Common myeloid progenitor, CD34-positive (primary cell): ENCODE data around the gene TIMM8B.
"Not testable (repeated sequence)": the region's sequence is repeated elsewhere in the genome, so short reads cannot be mapped to it uniquely, and the experiment has no call there.

Experiments used
- CTCF ChIA-PET: fragments of 350-600 bp; sonication (Branson Sonifier 250); formaldehyde crosslinking; loops from one replicate; lab custom pipeline; 2021; ENCODE audit warnings: antibody characterized with exemption; lab: Charles Lee
- POLR2A ChIA-PET: fragments of 350-600 bp; sonication (Branson Sonifier 250); formaldehyde crosslinking; loops from one replicate; lab custom pipeline; 2021; ENCODE audit warnings: antibody characterized with exemption; lab: Charles Lee
- DNase-seq, 3 donors: peaks; one replicate each; pipeline versions ENCODE4 v3.0.0 to v3.0.0-alpha.2; 2013
- H3K27ac ChIP-seq, 2 experiments: 1 replicate in 1 of 2; 2 replicates in 1 of 2; pipeline ENCODE4 v1.7.0; 2013; ENCODE audit warnings: inconsistent platforms in 2 of 2, low read length in 2 of 2, mild to moderate bottlenecking in 2 of 2, low read depth in 1 of 2, moderate library complexity in 1 of 2; ENCODE audit not compliant: severe bottlenecking in 2 of 2, insufficient read depth in 1 of 2, poor library complexity in 1 of 2
- H3K27me3 ChIP-seq, 5 experiments: replicated peaks in 2 of 5; 1 replicate in 3 of 5; 2 replicates in 2 of 5; pipeline versions ENCODE4 v1.6.1 to v1.7.0; 2013; ENCODE audit warnings: low read length in 4 of 5, mild to moderate bottlenecking in 2 of 5, moderate library complexity in 2 of 5, inconsistent platforms in 1 of 5; ENCODE audit not compliant: insufficient read depth in 5 of 5, control insufficient read depth in 4 of 5
- H3K36me3 ChIP-seq, 4 experiments: 1 replicate in 2 of 4; 2 replicates in 2 of 4; pipeline versions ENCODE4 v1.6.1 to v1.7.0; 2013; ENCODE audit warnings: low read length in 3 of 4, control low read depth in 1 of 4, mild to moderate bottlenecking in 1 of 4; ENCODE audit not compliant: control insufficient read depth in 4 of 4, insufficient read depth in 4 of 4
- H3K4me1 ChIP-seq, 4 experiments: 1 replicate in 3 of 4; 2 replicates in 1 of 4; pipeline versions ENCODE4 v1.6.1 to v1.7.1; 2013; ENCODE audit warnings: low read length in 3 of 4, mild to moderate bottlenecking in 3 of 4, control low read depth in 1 of 4, inconsistent platforms in 1 of 4, moderate library complexity in 1 of 4; ENCODE audit not compliant: control insufficient read depth in 4 of 4, insufficient read depth in 4 of 4; ENCODE audit errors: control extremely low read depth in 1 of 4
- H3K4me3 ChIP-seq, 7 experiments: 1 replicate in 4 of 7; 2 replicates in 3 of 7; pipeline versions ENCODE4 v1.5.1 to v1.7.0; 2013; ENCODE audit warnings: mild to moderate bottlenecking in 7 of 7, low read length in 6 of 7, moderate library complexity in 6 of 7, inconsistent platforms in 2 of 7, low read depth in 2 of 7, control low read depth in 1 of 7; ENCODE audit not compliant: insufficient read depth in 4 of 7, control insufficient read depth in 1 of 7; ENCODE audit errors: extremely low read depth in 1 of 7
- H3K9me3 ChIP-seq, 5 experiments: 1 replicate in 4 of 5; 2 replicates in 1 of 5; pipeline versions ENCODE4 v1.6.1 to v1.7.1; 2013; ENCODE audit warnings: low read length in 4 of 5, mild to moderate bottlenecking in 2 of 5, inconsistent platforms in 1 of 5, low read depth in 1 of 5, moderate library complexity in 1 of 5; ENCODE audit not compliant: control insufficient read depth in 4 of 5, insufficient read depth in 2 of 5; ENCODE audit errors: control extremely low read depth in 1 of 5
- WGBS: methylation state at CpG from one replicate; pipeline ENCODE4 v1.1.5; 2013; ENCODE audit not compliant: insufficient coverage; 5-methylcytosine and 5-hydroxymethylcytosine counted together

The TIMM8B gene

DNA sequence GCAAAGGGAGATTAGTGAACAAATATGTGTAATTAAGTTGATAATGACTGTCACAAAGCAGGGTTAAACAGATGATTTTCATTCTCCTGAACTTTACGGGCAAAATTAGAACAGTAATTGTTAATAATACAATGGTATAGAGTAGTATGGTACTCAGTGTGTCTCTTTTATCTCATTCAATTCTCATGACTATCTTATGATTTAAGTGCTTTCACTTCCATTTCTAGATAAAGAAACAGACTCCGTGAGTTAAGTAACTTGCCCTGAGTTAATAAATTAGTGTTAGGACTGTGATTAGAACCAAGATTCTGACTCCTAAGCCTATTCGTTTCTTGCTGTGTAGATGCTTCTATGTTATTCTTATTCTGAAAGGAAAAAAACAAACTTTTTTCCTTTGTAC lies 34.8 kb downstream of the TIMM8B start:
- Histone ChIP-seq H3K27ac (no peak overlapping the region), H3K9me3 (no peaks in the 10 kb centered on the region), H3K4me1 (no peaks in the 10 kb centered on the region), H3K36me3 (peaks cover 10 to 62% (median 37%) of the 10 kb centered on the region in 4 experiments), H3K27me3 (no peaks in the 10 kb centered on the region), H3K4me3 (no peak overlapping the region)
- no peak for DNase-seq
- 20% methylated on average over 1 of the region's 3 CpGs for WGBS
- ChIA-PET POLR2A (no interaction called here), CTCF (no interaction called here)

DNA sequence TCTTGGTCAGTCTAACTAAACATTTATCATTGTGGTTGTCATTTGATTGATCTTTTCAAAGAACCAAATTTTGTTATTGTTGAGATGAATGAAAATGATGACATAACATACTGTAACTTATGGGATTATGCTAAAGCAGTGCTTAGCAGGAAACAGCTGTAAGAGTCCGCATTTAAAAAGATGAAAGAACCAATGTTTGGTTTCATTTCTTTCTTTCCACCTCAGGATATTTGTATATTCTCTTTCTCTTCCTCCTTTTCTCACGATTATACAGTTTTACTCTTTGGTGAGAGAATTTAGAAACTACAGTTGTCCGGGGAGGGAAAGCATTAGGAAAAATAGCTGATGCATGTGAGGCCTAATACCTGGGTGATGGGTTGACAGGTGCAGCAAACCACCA lies 35.8 kb downstream of the TIMM8B start:
- H3K4me3 ChIP-seq: no peak overlapping the region
- POLR2A ChIA-PET: no interaction called here
- no CpG with 5 or more reads among the region's 3 CpGs for WGBS
- H3K9me3 ChIP-seq: no peaks in the 10 kb centered on the region
- no peaks in the 10 kb centered on the region for H3K27me3 ChIP-seq
- no peak for DNase-seq
- CTCF ChIA-PET: interaction anchor here (0.7 kb wide), 1 partner anchor 1388 kb away, joined by 3 read pairs; no protein-coding TSS in a partner anchor
- no peak overlapping the region for H3K27ac ChIP-seq
- peaks cover 8 to 59% (median 36%) of the 10 kb centered on the region in 4 experiments for H3K36me3 ChIP-seq
- H3K4me1 ChIP-seq: no peaks in the 10 kb centered on the region

DNA sequence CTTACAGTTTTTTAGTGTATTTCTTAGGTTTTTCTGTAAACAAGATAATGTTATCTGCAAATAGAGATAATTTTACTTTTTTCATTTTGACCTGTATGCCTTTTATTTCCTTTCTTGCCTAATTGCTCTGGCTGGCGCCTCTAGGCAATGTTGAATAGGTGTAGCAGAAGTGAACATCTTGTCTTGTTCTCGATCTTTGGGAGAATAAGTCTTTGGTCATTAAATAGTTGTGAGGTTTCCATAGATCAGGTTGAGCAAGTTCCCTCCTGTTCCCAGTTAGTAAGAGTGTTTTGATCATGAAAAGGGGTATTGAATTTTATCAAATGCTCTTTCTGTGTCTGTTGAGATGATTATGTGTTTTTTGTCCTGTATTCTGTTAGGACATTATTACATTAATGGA lies 36.8 kb downstream of the TIMM8B start:
- no peak for DNase-seq
- Histone ChIP-seq H3K27ac (no peak overlapping the region), H3K27me3 (no peaks in the 10 kb centered on the region), H3K36me3 (peaks cover 8 to 63% (median 41%) of the 10 kb centered on the region in 4 experiments), H3K9me3 (no peaks in the 10 kb centered on the region), H3K4me3 (no peak overlapping the region), H3K4me1 (no peaks in the 10 kb centered on the region)
- ChIA-PET POLR2A (no interaction called here), CTCF (no interaction called here)
- WGBS: 50% methylated on average over 2 of the region's 2 CpGs

DNA sequence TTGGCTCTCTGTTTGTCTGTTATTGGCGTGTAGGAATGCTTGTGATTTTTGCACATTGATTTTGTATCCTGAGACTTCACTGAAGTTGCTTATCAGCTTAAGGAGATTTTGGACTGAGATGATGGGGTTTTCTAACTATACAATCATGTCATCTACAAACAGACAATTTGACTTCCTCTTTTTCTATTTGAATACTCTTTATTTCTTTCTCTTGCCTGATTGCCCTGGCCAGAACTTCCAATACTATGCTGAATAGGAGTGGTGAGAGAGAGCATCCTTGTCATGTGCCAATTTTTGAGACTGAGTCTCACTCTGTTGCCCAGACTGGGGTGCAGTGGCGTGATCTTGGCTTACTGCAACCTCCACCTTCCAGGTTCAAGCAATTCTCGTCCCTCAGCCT lies 38.3 kb downstream of the TIMM8B start:
- H3K9me3 ChIP-seq, DNase-seq, H3K27me3 ChIP-seq, H3K4me3 ChIP-seq, H3K4me1 ChIP-seq, H3K27ac ChIP-seq: not testable (repeated sequence)
- CTCF ChIA-PET: interaction anchor here (0.6 kb wide), 1 partner anchor 225 kb away, joined by 3 read pairs; no protein-coding TSS in a partner anchor
- POLR2A ChIA-PET: interaction anchor here (0.7 to 1.2 kb wide), 2 partner anchors 8 to 10 kb away, joined by 3 to 5 read pairs; no protein-coding TSS in a partner anchor
- peaks cover 6 to 67% (median 40%) of the 10 kb centered on the region in 4 experiments for H3K36me3 ChIP-seq
- WGBS: no CpG with 5 or more reads among the region's 3 CpGs

DNA sequence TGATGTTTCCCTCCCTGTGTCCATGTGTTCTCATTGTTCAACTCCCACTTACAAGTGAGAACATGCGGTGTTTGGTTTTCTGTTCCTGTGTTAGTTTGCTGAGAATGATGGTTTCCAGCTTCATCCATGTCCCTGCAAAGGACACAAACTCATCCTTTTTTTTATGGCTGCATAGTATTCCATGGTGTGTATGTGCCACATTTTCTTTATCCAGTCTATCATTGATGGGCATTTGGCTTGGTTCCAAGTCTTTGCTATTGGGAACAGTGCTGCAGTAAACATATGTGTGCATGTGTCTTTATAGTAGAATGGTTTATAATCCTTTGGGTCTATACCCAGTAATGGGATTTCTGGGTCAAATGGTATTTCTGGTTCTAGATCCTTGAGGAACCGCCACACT lies 39.9 kb downstream of the TIMM8B start:
- H3K36me3 ChIP-seq: peaks cover 3 to 57% (median 28%) of the 10 kb centered on the region in 4 experiments
- H3K9me3 ChIP-seq, H3K27me3 ChIP-seq, H3K4me3 ChIP-seq, H3K27ac ChIP-seq, CTCF ChIA-PET, POLR2A ChIA-PET, DNase-seq: not testable (repeated sequence)
- peaks cover 0 to 15% (median 13%) of the 10 kb centered on the region in 4 experiments for H3K4me1 ChIP-seq
- 80% methylated on average over 1 of the region's 2 CpGs for WGBS

DNA sequence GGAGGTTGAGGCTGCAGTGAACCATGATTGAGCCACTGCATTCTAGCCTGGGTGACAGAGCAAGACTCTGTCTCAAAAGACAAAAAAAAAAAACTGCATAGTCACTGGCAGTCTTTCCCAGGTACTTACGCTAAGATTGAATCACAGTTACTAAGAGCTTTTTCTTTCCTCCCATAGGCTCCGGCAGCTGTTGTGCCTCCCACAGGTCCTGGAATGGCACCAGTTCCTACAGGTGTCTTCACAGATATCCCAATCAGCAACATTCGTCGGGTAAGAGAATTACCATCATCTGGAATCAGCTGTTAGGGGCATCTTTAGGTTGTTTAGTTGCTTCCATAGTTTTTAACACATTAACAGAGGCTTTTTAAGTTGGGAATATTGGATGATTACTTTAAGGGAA lies 41.6 kb downstream of the TIMM8B start:
- Histone ChIP-seq H3K4me3 (no peak overlapping the region), H3K4me1 (peaks cover 0 to 15% (median 13%) of the 10 kb centered on the region in 4 experiments), H3K36me3 (peaks cover 2 to 49% (median 29%) of the 10 kb centered on the region in 4 experiments), H3K9me3 (no peaks in the 10 kb centered on the region), H3K27ac (no peak overlapping the region), H3K27me3 (no peaks in the 10 kb centered on the region)
- POLR2A ChIA-PET: no interaction called here
- no peak for DNase-seq
- CTCF ChIA-PET: interaction anchor here (0.6 to 1.7 kb wide), 3 partner anchors 28 to 71 kb away, joined by 3 to 6 read pairs (median 3); partner anchors contain the start of genes PIH1D2, SDHD and TIMM8B
- WGBS: 97% methylated on average over 4 of the region's 4 CpGs

DNA sequence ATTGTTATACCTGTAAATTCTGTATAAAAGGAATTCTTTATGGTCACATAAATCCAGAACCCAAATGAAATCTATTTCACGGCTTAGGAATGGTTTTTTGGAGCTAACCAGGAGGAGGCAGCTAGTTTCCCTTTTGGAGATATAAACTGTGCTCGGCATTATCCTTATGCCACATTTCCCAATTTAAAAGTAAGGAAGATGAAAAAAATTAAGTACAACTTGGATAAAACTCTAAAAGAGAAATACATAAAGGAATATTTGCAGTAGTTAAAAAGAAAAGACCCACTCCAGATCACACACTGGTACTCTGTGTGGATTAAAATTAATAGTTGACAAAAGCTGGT lies 43.6 kb downstream of the TIMM8B start:
- no peaks in the 10 kb centered on the region for H3K9me3 ChIP-seq
- no peak for DNase-seq
- H3K27me3 ChIP-seq: no peaks in the 10 kb centered on the region
- H3K27ac ChIP-seq: peak overlapping the region in 1 of 2 experiments; percentile 27
- peak overlapping the region in 1 of 7 experiments; percentile 11 for H3K4me3 ChIP-seq
- ChIA-PET CTCF (interaction anchor here (1.1 to 1.7 kb wide), 2 partner anchors 30 to 39 kb away, joined by 3 to 6 read pairs; partner anchors contain the start of gene PIH1D2), POLR2A (no interaction called here)
- no CpG with 5 or more reads among the region's 2 CpGs for WGBS
- H3K36me3 ChIP-seq: peaks cover 6 to 51% (median 34%) of the 10 kb centered on the region in 4 experiments
- H3K4me1 ChIP-seq: peaks cover 0 to 15% (median 13%) of the 10 kb centered on the region in 4 experiments
